Stimulated activated naive CD8-positive, alpha-beta T cell treated with anti-CD3 and anti-CD28 coated beads, Interleukin-15, Interleukin-2, amounts not matched to agents 100 U/mL and 50 U/mL, for 24 hours (primary cell): ENCODE results near the gene JDP2.
"Not testable (repeated sequence)": the region's sequence is repeated elsewhere in the genome, so short reads cannot be mapped to it uniquely, and the experiment has no call there.

Experiments
- ATAC-seq: fragments of 150-1000 bp; cut with Tn5 transposase; one replicate; pipeline ENCODE4 v1.10.0; 2021
- DNase-seq: peaks from one replicate; pipeline ENCODE4 v3.0.0; 2021

JDP2 gene

GRCh38 chr14:75427482-75428229, at the start of gene JDP2:
Gene JDP2, plus strand, starts transcription at chr14:75428022. Its CDS starts 9,899 bp downstream, at chr14:75437921.
- peak; percentile 56 for DNase-seq
- peak; percentile 51 for ATAC-seq

GRCh38 chr14:75379246-75379929, 48.4 kb upstream of the JDP2 start:
- DNase-seq = no peak

GRCh38 chr14:75379930-75380270, 47.9 kb upstream of the JDP2 start:
- DNase-seq = no peak
- no peak for ATAC-seq

More at GRCh38 chr14:75379246-75379929, 48.4 kb upstream of the JDP2 start:
- ATAC-seq = no peak

GRCh38 chr14:75380656-75381055, 47.2 kb upstream of the JDP2 start:
- no peak for ATAC-seq
- no peak for DNase-seq

GRCh38 chr14:75381642-75382041, 46.2 kb upstream of the JDP2 start:
- DNase-seq = no peak
- no peak for ATAC-seq

- ATAC-seq = not testable (repeated sequence)
Observed at GRCh38 chr14:75383219-75383618, 44.6 kb upstream of the JDP2 start.

GRCh38 chr14:75383721-75384120, 44.1 kb upstream of the JDP2 start:
- DNase-seq = no peak
- no peak for ATAC-seq

More at GRCh38 chr14:75383219-75383618, 44.6 kb upstream of the JDP2 start:
- DNase-seq = not testable (repeated sequence)

GRCh38 chr14:75389679-75390078, 38.1 kb upstream of the JDP2 start:
- no peak for ATAC-seq
- no peak for DNase-seq

GRCh38 chr14:75390183-75390582, 37.6 kb upstream of the JDP2 start:
- ATAC-seq (no peak), DNase-seq (no peak)

- ATAC-seq = no peak
Observed at GRCh38 chr14:75391953-75392352, 35.9 kb upstream of the JDP2 start.

GRCh38 chr14:75392686-75393641, 34.9 kb upstream of the JDP2 start:
- ATAC-seq (no peak), DNase-seq (no peak)

More at GRCh38 chr14:75391953-75392352, 35.9 kb upstream of the JDP2 start:
- no peak for DNase-seq

GRCh38 chr14:75393794-75394193, 34.0 kb upstream of the JDP2 start:
- ATAC-seq = no peak
- no peak for DNase-seq

GRCh38 chr14:75395862-75396261, 32.0 kb upstream of the JDP2 start:
- DNase-seq (no peak), ATAC-seq (no peak)

GRCh38 chr14:75399321-75399720, 28.5 kb upstream of the JDP2 start:
- no peak for ATAC-seq
- DNase-seq = no peak

GRCh38 chr14:75399843-75400775, 27.7 kb upstream of the JDP2 start:
- no peak for ATAC-seq
- DNase-seq = peak; percentile 9

GRCh38 chr14:75401361-75401760, 26.5 kb upstream of the JDP2 start:
- ATAC-seq = no peak
- DNase-seq = no peak

GRCh38 chr14:75402867-75403413, 24.9 kb upstream of the JDP2 start:
- DNase-seq = no peak
- ATAC-seq = no peak

- DNase-seq = no peak
- ATAC-seq = no peak
Observed at GRCh38 chr14:75404847-75405246, 23.0 kb upstream of the JDP2 start.

- no peak for ATAC-seq
- DNase-seq = no peak
Observed at GRCh38 chr14:75406102-75406501, 21.7 kb upstream of the JDP2 start.

GRCh38 chr14:75406856-75407255, 21.0 kb upstream of the JDP2 start:
- DNase-seq = no peak
- no peak for ATAC-seq
